DOHH2 (cell line): ENCODE results near the gene LYPD6B.

Experiments
- H3F3A ChIP-seq: fragments of 200-600 bp; sonication (generic), shearing (Covaris generic); 2 replicates; pipeline ENCODE4 v1.6.0; 2016; ENCODE audit warnings: antibody characterized with exemption, mild to moderate bottlenecking; ENCODE audit not compliant: control insufficient read depth, insufficient read depth
- H3K27ac ChIP-seq: fragments of 200-600 bp; sonication (generic); 2 replicates; pipeline ENCODE4 v1.5.1; 2014; ENCODE audit warnings: low read depth, mild to moderate bottlenecking, low read length, moderate library complexity
- H3K27me3 ChIP-seq: fragments of 200-600 bp; sonication (generic); 2 replicates; pipeline ENCODE4 v1.6.1; 2014; ENCODE audit warnings: mild to moderate bottlenecking, low read length, mixed read lengths; ENCODE audit not compliant: control insufficient read depth
- H3K36me3 ChIP-seq: fragments of 200-600 bp; sonication (generic); 2 replicates; pipeline ENCODE4 v1.6.1; 2014; ENCODE audit warnings: mild to moderate bottlenecking, low read length, moderate library complexity, mixed read lengths; ENCODE audit not compliant: control insufficient read depth
- H3K4me1 ChIP-seq: fragments of 200-600 bp; sonication (generic); 2 replicates; pipeline ENCODE4 v1.6.1; 2014; ENCODE audit warnings: mild to moderate bottlenecking, low read length, mixed read lengths; ENCODE audit not compliant: control insufficient read depth
- H3K4me2 ChIP-seq: fragments of 200-600 bp; sonication (generic); 2 replicates; pipeline ENCODE4 v1.6.0; 2014; ENCODE audit warnings: mild to moderate bottlenecking, low read length, moderate library complexity
- H3K4me3 ChIP-seq: fragments of 200-600 bp; sonication (generic); 2 replicates; pipeline ENCODE4 v1.5.1; 2014; ENCODE audit warnings: mild to moderate bottlenecking, low read length, mixed read lengths
- H3K79me2 ChIP-seq: fragments of 200-600 bp; sonication (generic); 2 replicates; pipeline ENCODE4 v1.6.1; 2014; ENCODE audit warnings: mild to moderate bottlenecking, low read length, mixed read lengths; ENCODE audit not compliant: control insufficient read depth
- H3K9me2 ChIP-seq: fragments of 200-600 bp; sonication (generic); replicated peaks from 2 replicates; pipeline ENCODE4 v1.6.1; 2014; ENCODE audit warnings: mild to moderate bottlenecking, low read length, mixed read lengths; ENCODE audit not compliant: control insufficient read depth
- H3K9me3 ChIP-seq: fragments of 200-600 bp; sonication (generic); 2 replicates; pipeline ENCODE4 v1.6.1; 2014; ENCODE audit warnings: antibody characterized with exemption, low read length, mixed read lengths; ENCODE audit not compliant: control insufficient read depth, insufficient read depth
- H4K20me1 ChIP-seq: fragments of 200-600 bp; sonication (generic); 2 replicates; pipeline ENCODE4 v1.6.0; 2014; ENCODE audit warnings: low read depth, mild to moderate bottlenecking, antibody characterized with exemption, low read length, moderate library complexity; ENCODE audit not compliant: control insufficient read depth, insufficient read depth
- EZH2phosphoT487 ChIP-seq: fragments of 200-600 bp; sonication (generic); IDR thresholded peaks from 2 replicates; pipeline ENCODE4 v1.6.1; 2017; ENCODE audit warnings: borderline replicate concordance, mild to moderate bottlenecking, antibody characterized with exemption, low read length, moderate library complexity, mixed read lengths
- TF ChIP-seq, protein P1 (sequence below): fragments of 200-600 bp; sonication (generic); IDR thresholded peaks from one replicate; pipeline ENCODE4 v1.5.1; 2014; ENCODE audit warnings: antibody characterized with exemption, mild to moderate bottlenecking, low read depth, low read length; ENCODE audit not compliant: poor library complexity, severe bottlenecking

The LYPD6B gene

DNA sequence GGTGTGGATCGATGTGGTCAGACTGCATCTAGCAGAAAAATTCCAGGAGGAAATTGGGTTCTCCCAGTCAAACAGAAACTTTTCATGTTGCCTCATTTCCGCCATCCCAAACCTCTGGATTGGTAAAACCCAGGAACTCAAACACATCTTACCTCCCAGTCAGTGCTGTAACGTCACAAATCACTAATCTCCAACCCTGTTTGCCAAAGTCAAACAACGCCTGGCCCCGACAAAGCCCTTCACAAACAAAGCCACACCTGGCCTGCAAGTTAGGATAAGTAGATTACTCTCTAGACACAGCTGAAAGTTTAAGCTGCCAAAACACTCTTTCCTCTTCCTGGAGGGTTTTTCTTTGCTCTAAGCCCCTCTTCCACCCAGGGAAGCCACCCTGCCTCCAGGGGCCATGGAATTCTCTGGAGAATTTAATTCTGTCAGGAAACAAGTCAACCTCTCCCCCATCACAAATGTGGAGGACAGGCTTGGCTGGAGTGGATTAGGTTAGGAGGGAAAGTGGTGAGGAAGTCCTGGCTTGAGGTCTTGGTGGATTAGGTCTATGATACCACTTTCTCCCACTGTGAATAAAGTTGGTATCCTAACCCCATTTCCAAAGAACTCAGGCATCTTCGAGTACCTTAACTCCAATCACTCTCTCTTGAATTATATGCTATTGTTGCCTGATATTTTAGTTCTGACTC lies 86.7 kb downstream of the LYPD6B start:
- Histone ChIP-seq H3K27me3 (no peaks in the 10 kb centered on the region), H3K4me1 (peaks cover 30% of the 10 kb centered on the region), H3K27ac (no peak overlapping the region), H3F3A (no peaks in the 10 kb centered on the region), H4K20me1 (no peaks in the 10 kb centered on the region), H3K36me3 (0 out of 2 replicates have a peak, but pooled peaks cover 3% of the 10 kb centered on the region), H3K79me2 (no peaks in the 10 kb centered on the region), H3K4me3 (no peak overlapping the region), H3K4me2 (no peak overlapping the region), H3K9me2 (no peaks in the 10 kb centered on the region), H3K9me3 (no peaks in the 10 kb centered on the region)
- TF ChIP-seq, protein P1, sequence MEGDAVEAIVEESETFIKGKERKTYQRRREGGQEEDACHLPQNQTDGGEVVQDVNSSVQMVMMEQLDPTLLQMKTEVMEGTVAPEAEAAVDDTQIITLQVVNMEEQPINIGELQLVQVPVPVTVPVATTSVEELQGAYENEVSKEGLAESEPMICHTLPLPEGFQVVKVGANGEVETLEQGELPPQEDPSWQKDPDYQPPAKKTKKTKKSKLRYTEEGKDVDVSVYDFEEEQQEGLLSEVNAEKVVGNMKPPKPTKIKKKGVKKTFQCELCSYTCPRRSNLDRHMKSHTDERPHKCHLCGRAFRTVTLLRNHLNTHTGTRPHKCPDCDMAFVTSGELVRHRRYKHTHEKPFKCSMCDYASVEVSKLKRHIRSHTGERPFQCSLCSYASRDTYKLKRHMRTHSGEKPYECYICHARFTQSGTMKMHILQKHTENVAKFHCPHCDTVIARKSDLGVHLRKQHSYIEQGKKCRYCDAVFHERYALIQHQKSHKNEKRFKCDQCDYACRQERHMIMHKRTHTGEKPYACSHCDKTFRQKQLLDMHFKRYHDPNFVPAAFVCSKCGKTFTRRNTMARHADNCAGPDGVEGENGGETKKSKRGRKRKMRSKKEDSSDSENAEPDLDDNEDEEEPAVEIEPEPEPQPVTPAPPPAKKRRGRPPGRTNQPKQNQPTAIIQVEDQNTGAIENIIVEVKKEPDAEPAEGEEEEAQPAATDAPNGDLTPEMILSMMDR, result no peak
- TF ChIP-seq EZH2phosphoT487, result no peak

- no peaks in the 10 kb centered on the region for H3K9me2 ChIP-seq
- no peaks in the 10 kb centered on the region for H3K36me3 ChIP-seq
- H3K27ac ChIP-seq, result no peak overlapping the region
- no peaks in the 10 kb centered on the region for H3K27me3 ChIP-seq
- H3K79me2 ChIP-seq, result no peaks in the 10 kb centered on the region
- H3K4me2 ChIP-seq, result peak overlapping the region; percentile 43
- peaks cover 34% of the 10 kb centered on the region for H3K4me1 ChIP-seq
- peak overlapping the region; percentile 42 for H3K4me3 ChIP-seq
- H3F3A ChIP-seq, result no peaks in the 10 kb centered on the region
- H3K9me3 ChIP-seq, result no peaks in the 10 kb centered on the region
- no peaks in the 10 kb centered on the region for H4K20me1 ChIP-seq
- TF ChIP-seq, protein P1, result no peak
- no peak for TF ChIP-seq EZH2phosphoT487
These were observed 90.9 kb downstream of the LYPD6B start for GRCh38 chr2:149129433-149129832.

- Histone ChIP-seq H3K4me3 (no peak overlapping the region), H3K9me3 (no peaks in the 10 kb centered on the region), H3K79me2 (no peaks in the 10 kb centered on the region), H3K4me2 (no peak overlapping the region), H3K4me1 (peaks cover 32% of the 10 kb centered on the region), H3K9me2 (no peaks in the 10 kb centered on the region), H4K20me1 (no peaks in the 10 kb centered on the region), H3K27ac (no peak overlapping the region), H3K27me3 (no peaks in the 10 kb centered on the region), H3F3A (no peaks in the 10 kb centered on the region), H3K36me3 (no peaks in the 10 kb centered on the region)
- TF ChIP-seq, protein P1, result no peak
- no peak for TF ChIP-seq EZH2phosphoT487
These were observed 93.8 kb downstream of the LYPD6B start for GRCh38 chr2:149132339-149132738.
